ENCODE measurements around the gene KDM2B.

The KDM2B gene

DNA sequence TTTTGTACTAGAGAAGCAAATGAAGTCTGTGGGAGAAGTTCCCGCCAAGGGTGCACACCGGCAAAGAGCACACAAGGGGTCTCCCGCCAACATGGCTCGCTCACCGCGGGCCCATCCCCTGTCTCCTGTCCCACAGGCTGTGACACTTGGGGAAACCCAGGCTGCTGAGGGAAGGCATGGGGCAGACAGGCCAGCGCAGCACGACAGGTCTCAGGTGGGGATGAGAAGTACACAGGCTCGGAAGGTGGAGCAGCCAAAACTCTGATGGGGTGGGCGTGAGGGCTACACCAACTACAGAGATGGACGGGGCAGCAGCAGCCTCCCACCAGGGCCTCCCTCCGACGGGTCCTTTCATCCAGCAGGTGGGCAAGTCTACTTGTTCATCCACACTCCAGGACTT lies 116.5 kb downstream of the KDM2B start:
- DNase-seq (ENCODE audit: low read depth, low spot score) = no peak

DNA sequence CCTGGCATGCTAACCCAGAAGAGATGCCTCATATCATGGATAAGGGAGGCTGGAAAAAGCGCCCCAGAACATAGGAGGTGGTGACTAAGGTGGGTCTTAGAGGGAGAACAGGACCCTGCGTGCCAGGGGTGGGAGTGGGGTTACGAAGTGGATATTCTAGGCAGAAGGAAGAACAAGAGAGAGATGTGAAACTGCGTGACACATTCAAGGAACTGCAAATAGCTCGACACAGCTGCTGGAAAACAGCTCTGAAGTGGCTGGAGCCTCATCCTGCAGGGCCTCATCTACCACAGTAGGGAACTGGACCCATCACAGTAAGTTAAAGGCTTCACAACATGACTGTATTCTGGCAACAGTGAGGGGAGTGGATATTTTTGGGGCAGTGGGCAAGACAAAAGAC lies 119.8 kb downstream of the KDM2B start:
- DNase-seq (ENCODE audit: low read depth, low spot score) = no peak

DNA sequence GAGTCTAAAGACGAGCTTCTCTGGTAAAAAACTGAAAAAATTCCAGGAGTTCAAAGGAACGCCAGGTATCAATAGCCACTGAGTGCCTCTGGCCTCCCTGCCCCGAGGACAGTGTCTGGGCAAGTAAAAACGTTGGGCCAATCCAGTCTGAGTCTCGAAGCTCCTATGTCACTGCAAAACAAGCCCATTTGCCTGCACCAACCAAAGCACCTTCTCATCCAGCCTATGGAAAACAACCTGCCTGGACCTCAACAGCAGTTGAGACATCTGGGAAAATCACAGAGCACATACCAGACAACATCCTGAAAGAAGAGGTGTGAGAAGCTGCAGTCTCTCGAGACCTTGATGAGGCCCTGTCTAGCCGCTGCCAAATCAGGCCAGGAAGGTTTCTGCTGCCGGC lies 124.3 kb downstream of the KDM2B start:
- DNase-seq (ENCODE audit: low read depth, low spot score) = no peak

- no peak for DNase-seq (ENCODE audit: low read depth, low spot score)
These were observed 124.9 kb downstream of the KDM2B start for GRCh38 chr12:121455766-121456420.

DNA sequence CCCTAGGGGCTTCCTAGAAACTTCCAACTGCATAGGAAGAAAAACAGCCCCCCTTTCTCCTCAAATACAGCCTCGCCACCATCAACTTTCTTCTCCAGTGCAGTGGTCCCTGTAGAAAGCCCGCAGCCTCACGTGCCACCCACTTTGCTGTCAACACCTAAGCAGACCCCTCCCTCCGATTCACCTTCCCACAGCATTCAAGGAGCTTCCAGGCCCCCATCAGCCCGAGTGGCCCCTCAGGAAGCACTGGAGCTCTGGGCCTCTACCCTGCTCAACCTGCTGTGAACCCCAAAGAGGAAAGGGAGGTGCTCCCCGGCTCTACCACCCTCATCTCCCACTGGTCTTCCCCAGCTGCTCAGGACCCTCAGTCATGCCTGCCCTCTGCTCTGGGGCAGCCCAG lies 125.9 kb downstream of the KDM2B start:
- no peak for DNase-seq (ENCODE audit: low read depth, low spot score)

DNA sequence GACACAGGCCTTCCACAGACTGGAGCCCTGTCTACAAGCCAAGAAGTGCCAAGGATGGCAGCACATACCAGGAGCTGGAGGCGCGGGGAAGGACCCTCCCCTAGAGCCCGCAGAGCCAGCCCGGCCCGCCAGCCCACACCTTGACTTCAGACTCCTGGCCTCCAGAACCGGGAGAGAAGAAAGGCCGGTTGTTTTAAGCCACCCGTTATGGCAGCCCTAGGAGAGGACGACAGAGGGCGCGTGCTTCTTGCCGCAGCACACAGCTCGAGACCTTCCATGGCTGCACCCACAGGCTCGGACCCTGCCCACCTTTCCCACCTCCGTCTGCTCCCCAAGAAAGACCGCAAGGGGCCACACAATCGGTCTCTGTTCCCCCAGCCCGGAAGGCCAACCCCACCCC lies 127.2 kb downstream of the KDM2B start:
- DNase-seq (ENCODE audit: low read depth, low spot score) = no peak

GRCh38 chr12:121452985-121453360 lies 127.8 kb downstream of the KDM2B start:
- DNase-seq (ENCODE audit: low read depth, low spot score) = no peak

- DNase-seq (ENCODE audit: low read depth, low spot score) = no peak
These were observed 128.4 kb downstream of the KDM2B start for GRCh38 chr12:121452340-121452984.

GRCh38 chr12:121451961-121452339 lies 128.9 kb downstream of the KDM2B start:
- DNase-seq (ENCODE audit: low read depth, low spot score) = no peak

GRCh38 chr12:121448771-121449315 lies 132.0 kb downstream of the KDM2B start:
- DNase-seq (ENCODE audit: low read depth, low spot score) = no peak

- DNase-seq (ENCODE audit: low read depth, low spot score) = no peak
These were observed 134.1 kb downstream of the KDM2B start for GRCh38 chr12:121446750-121447149.

- no peak for DNase-seq (ENCODE audit: low read depth, low spot score)
These were observed 136.0 kb downstream of the KDM2B start for GRCh38 chr12:121444842-121445202.

DNA sequence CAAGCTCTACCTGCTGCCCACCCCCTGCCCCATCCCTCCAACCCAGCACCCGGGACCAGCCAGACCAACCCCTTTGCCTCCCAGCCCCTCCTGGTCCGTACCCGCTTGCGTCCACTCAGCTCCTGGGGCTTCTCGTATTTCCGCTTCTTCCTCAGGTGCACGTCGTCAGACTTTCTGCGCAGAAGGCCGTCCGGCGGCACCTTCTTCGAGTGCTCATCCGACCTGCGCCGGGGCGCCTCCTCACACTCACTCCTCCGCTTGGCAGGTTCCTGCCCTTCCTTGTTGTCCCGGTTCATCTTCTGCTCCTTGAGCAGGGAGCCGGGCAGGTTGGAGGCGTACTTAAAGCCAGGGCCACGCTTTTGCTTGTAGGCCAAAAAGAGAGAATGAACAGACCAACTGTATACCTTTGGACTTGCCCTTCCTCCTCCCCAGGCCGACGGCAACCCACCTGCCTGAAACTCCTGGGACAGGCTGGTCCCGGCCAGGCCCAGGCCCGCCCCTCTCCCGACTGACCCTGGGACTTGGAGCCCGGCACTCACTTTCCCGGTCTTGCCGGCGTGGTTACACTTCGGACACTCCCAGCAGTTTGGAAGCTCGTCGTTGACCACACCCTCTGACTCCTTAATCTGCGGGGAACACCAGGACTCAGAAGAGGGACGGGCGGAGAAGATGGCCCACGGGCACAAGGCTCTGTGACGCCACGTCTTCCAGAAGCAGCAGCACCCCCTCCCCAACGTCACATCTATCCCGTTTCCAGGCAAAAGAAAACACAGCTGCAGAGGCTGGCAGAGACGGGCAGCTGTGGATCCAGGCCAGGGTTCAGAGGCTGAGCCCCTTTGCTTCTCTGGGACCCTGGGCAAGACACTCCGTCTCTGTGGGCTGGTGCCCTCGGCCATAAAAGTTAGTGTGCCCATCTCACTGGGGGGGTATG lies 136.6 kb downstream of the KDM2B start:
- no peak for DNase-seq (ENCODE audit: low read depth, low spot score)

DNA sequence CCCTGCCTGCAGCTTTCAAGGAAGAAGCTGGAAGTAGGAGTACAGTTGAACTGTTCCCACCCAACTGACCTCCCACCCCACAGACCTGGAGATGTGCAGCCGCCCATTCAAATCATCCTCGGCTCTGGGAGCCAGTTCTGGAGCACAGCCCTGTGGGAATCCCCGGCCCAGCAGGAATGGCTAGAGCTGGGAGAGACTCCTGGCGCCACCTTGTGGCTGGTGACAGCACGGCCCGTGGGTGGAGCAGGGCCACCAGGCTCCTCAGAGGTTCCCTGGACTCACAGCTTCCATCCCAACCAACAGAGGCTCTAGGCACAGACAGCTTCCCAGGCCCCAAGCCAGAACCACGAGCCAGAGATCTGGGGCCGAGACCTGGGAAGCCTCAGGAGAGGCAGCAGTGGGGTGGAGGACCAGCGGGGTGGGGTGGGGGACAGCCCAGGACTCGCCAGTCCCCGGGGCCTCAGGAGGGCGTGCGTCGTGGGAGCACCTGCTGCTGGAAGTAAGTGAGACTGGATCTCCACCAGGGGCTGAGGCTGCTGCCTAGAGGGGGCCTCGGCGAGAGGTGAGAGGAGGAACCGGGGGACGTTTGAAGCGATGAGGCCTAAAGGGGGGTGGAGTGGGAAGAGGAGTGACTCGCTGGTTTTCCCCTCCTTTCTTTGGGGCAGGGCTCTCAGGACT lies 137.5 kb downstream of the KDM2B start:
- peak; percentile 91 for DNase-seq (ENCODE audit: low read depth, low spot score)

GRCh38 chr12:121442028-121442948 lies 138.5 kb downstream of the KDM2B start:
- no peak for DNase-seq (ENCODE audit: low read depth, low spot score)

- no peak for DNase-seq (ENCODE audit: low read depth, low spot score)
These were observed 139.3 kb downstream of the KDM2B start for GRCh38 chr12:121441555-121441954.

DNA sequence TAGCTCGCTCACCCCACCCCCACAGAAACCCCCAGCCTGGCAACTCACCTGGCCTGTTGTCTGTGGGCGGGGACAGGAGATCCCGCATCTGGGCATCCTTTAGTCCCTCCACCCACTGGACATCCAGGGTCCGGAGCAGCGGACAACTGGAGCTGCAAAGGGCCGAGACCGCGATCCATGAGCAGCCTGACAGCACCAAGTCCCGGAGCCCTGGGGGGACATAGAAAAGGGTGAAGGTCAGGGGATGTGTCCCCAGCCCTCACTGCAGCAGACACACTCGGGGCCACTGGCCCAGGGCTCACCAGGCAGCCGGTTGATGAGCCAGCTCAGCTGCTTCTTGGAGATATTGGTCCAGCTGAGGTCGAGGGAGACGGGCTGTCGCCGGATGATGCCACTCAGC lies 140.1 kb downstream of the KDM2B start:
- no peak for DNase-seq (ENCODE audit: low read depth, low spot score)

DNA sequence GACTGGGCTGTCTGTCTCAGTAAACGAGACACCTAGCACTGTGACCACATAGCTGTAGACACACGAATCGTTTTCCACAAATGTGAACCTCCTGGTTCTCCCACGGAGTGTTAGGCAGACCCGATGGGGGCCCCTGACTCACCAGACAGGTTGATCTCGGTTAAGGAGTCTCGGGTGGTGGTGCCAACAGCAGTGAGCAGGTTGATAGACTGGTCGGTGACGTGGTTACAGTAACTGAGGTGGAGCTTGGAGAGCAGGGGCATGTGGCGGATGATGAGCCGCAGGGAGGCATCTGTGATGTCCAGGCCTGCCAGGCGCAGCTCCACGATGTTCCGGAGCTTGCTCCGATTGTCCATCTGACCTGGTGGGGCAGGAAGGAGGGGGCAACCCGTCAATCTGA lies 141.1 kb downstream of the KDM2B start:
- DNase-seq (ENCODE audit: low read depth, low spot score) = no peak

DNA sequence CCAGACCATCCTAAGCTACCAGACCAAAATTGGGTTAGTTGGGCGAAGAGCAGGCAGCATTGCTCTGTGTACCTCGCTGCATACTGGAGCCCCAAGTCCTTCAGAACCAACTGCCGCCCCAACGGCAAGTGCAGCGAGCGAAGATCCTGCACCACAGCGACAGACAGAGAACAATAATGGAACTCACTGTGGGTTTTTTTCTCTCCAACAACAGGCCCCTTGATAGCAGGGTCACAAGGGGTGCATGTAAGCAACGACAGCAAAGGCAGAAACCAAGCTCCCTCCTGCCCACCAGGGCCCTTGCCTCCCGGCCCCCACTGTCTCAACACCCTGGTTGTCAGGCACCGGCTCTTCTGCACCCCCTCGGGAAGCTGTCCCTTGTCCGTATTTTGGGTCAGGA lies 141.9 kb downstream of the KDM2B start:
- DNase-seq (ENCODE audit: low read depth, low spot score) = no peak

DNA sequence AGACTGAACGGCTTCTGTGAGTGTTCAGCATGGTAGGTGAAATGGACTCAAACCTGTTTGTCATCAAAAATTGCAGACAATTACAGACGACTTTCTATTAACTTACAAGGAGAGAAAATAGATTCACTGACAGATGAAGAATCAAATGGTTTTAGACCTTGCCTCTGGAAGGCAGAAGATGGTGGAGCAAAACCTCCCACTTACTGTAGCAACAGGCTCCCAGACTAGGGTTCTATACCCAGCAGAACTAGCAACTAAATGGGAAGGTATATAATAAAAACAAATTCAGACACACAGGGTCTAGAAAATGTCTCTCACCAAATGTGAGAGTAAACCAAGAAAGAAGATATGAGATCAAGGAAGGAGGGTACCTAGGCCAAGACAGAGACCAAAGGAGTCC lies 144.1 kb downstream of the KDM2B start:
- DNase-seq (ENCODE audit: low read depth, low spot score) = no peak

Data from astrocyte of the hippocampus (primary cell).